Measurements from ENCODE around the gene NDUFAF3.
"Not testable (repeated sequence)": the region's sequence is repeated elsewhere in the genome, so short reads cannot be mapped to it uniquely, and the experiment has no call there.

NDUFAF3 gene

GRCh38 chr3:48999085-48999858, 22.6 kb upstream of the NDUFAF3 start:
- no peak for DNase-seq (ENCODE audit: low read depth in 2 of 2, low spot score in 1 of 2)

- DNase-seq (ENCODE audit: low read depth in 2 of 2, low spot score in 1 of 2) = no peak
Observed at GRCh38 chr3:49001155-49001554, 20.8 kb upstream of the NDUFAF3 start.

GRCh38 chr3:49004352-49005302, 17.3 kb upstream of the NDUFAF3 start:
- DNase-seq (ENCODE audit: low read depth in 2 of 2, low spot score in 1 of 2) = no peak

GRCh38 chr3:49005303-49005680, 16.6 kb upstream of the NDUFAF3 start:
- no peak for DNase-seq (ENCODE audit: low read depth in 2 of 2, low spot score in 1 of 2)

- DNase-seq (ENCODE audit: low read depth in 2 of 2, low spot score in 1 of 2) = no peak
Observed at GRCh38 chr3:49005998-49006397, 15.9 kb upstream of the NDUFAF3 start.

DNA sequence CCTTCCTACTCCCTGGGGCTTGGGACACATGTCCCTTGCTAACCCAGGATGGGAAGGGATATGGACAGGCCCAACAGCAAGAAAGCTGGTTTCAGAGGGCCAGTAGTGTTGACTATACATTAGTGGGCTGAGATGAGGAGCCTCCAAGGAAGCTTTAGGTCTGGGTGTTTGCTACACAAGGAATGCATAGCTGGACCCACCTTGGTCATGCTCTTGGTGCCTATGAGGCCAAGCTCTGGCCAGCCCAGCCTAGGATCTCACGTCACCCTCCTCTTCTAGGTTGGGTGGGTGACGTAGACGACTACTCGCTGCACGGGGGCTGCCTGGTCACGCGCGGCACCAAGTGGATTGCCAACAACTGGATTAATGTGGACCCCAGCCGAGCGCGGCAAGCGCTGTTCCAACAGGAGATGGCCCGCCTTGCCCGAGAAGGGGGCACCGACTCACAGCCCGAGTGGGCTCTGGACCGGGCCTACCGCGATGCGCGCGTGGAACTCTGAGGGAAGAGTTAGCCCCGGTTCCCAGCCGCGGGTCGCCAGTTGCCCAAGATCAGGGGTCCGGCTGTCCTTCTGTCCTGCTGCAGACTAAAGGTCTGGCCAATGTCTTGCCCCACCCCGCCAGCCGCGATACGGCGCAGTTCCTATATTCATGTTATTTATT, 15.4 kb upstream of the NDUFAF3 start:
- DNase-seq (ENCODE audit: low read depth in 2 of 2, low spot score in 1 of 2) = no peak

GRCh38 chr3:49007068-49007770, 14.7 kb upstream of the NDUFAF3 start, which contains the start of gene WDR6:
Gene WDR6, plus strand, starts transcription at chr3:49007391. Its CDS starts 41 bp downstream, at chr3:49007432.
- peak; percentile 90 to 93 for DNase-seq (ENCODE audit: low read depth in 2 of 2, low spot score in 1 of 2)

- DNase-seq (ENCODE audit: low read depth in 2 of 2, low spot score in 1 of 2) = peak; percentile 63 to 70
Observed at GRCh38 chr3:49007771-49008528, 14.0 kb upstream of the NDUFAF3 start.

DNA sequence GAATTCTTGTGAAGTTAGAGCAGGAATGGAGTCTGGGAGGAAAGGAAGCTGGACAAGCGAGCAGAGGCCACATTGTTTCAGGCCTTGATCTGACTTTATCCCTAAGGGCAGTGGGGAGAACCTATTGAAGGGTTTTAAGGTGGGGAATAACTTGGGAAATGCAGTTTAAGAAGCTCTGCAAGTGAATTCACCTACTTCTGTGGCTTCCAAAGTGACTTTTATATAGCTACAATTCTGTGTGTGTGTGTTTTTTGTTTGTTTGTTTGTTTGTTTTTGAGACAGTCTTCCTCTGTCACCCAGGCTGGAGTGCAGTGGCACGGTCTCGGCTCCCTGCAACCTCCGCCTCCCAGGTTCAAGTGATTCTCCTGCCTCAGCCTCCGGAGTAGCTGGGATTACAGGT, 13.3 kb upstream of the NDUFAF3 start:
- DNase-seq (ENCODE audit: low read depth in 2 of 2, low spot score in 1 of 2) = not testable (repeated sequence)

- no peak for DNase-seq (ENCODE audit: low read depth in 2 of 2, low spot score in 1 of 2)
Observed at GRCh38 chr3:49009396-49009795, 12.5 kb upstream of the NDUFAF3 start.

GRCh38 chr3:49012441-49013017, 9.4 kb upstream of the NDUFAF3 start:
- no peak for DNase-seq (ENCODE audit: low read depth in 2 of 2, low spot score in 1 of 2)

GRCh38 chr3:49013113-49013737, 8.7 kb upstream of the NDUFAF3 start:
- DNase-seq (ENCODE audit: low read depth in 2 of 2, low spot score in 1 of 2) = no peak

DNA sequence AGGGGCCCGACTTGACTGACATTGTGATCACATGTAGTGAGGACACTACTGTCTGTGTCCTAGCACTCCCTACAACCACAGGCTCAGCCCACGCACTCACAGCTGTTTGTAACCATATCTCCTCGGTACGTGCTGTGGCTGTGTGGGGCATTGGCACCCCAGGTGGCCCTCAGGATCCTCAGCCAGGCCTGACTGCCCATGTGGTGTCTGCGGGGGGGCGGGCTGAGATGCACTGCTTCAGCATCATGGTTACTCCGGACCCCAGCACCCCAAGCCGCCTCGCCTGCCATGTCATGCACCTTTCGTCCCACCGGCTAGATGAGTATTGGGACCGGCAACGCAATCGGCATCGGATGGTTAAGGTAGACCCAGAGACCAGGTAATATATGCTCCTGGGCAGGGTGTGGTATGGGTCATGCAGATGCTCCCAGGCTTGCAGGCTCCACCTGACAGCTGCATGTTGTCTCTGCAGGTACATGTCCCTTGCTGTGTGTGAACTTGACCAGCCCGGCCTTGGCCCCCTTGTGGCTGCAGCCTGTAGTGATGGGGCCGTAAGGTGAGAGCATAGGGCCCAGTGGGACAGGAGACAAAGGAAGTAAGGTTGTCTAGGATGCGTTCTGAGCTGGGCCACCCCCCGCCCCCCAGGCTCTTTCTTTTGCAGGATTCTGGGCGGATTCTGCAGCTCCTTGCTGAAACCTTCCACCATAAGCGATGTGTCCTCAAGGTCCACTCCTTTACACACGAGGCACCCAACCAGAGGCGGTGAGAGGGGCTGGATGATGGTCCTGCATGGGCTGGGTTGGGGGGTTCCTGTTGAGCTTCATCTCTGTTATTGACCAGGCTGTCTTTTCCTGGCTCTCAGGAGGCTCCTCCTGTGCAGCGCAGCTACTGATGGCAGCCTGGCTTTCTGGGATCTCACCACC, 7.9 kb upstream of the NDUFAF3 start:
- no peak for DNase-seq (ENCODE audit: low read depth in 2 of 2, low spot score in 1 of 2)

GRCh38 chr3:49015072-49015471, 6.8 kb upstream of the NDUFAF3 start:
- DNase-seq (ENCODE audit: low read depth in 2 of 2, low spot score in 1 of 2) = no peak

- DNase-seq (ENCODE audit: low read depth in 2 of 2, low spot score in 1 of 2) = no peak
Observed at GRCh38 chr3:49015765-49016164, 6.2 kb upstream of the NDUFAF3 start.

- DNase-seq (ENCODE audit: low read depth in 2 of 2, low spot score in 1 of 2) = no peak
Observed at GRCh38 chr3:49016414-49017228, 5.3 kb upstream of the NDUFAF3 start.

DNA sequence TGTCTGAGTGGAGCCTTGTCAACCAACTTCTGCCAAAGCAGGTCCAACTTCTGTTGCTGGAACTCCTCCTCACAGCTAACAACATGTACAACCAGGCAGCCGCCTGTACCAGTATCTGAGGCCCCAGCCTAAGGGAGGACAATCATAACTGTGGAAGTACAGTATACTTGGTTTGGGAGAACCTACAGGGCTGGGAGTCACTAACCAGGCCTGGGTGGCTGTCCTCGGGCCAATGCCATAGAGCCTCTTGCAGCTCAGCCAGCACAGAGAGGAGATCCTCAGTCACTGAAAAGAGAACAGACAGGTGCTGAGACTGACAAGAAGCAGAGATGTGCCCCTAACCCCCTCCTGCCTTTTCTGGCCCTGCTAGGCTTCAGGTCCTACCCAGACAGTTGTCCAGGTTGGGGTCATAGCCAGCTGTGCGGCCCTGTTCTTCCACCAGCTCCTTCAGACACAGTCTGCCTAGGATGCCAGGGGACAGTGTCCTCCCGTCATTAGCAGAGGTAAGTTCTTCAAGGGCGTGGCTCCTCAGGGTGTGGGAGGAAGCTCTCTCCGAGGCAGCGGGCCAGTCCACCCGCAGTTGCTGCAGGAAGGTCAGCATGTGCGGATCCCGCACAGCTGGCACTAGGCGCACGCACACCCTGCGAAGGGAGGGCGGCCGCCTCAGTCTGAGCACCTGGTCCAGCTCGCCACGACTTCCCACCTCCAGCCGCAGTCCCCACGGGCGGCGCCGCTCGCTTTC, 4.5 kb upstream of the NDUFAF3 start:
- DNase-seq (ENCODE audit: low read depth in 2 of 2, low spot score in 1 of 2) = no peak
